Stomach smooth muscle (tissue), 2 donors: ENCODE measurements around the gene VAV2.
"Not testable (repeated sequence)": the region's sequence is repeated elsewhere in the genome, so short reads cannot be mapped to it uniquely, and the experiment has no call there.

ENCODE experiments used
- H3K27ac ChIP-seq: one replicate; pipeline ENCODE4 v1.7.0; 2013; ENCODE audit warnings: mild to moderate bottlenecking, low read length, inconsistent platforms
- H3K27me3 ChIP-seq, 2 donors: one replicate each; pipeline ENCODE4 v1.7.0; 2013; ENCODE audit warnings: low read length in 2 of 2; ENCODE audit not compliant: insufficient read depth in 2 of 2, control insufficient read depth in 1 of 2
- H3K36me3 ChIP-seq, 2 donors: one replicate each; pipeline ENCODE4 v1.7.0; 2013; ENCODE audit warnings: low read length in 2 of 2; ENCODE audit not compliant: control insufficient read depth in 2 of 2, insufficient read depth in 2 of 2
- H3K4me1 ChIP-seq: one replicate; pipeline ENCODE4 v1.7.0; 2013; ENCODE audit warnings: low read length; ENCODE audit not compliant: control insufficient read depth, insufficient read depth
- H3K4me3 ChIP-seq, 2 donors: one replicate each; pipeline ENCODE4 v1.7.0; 2013; ENCODE audit warnings: low read length in 2 of 2
- H3K9ac ChIP-seq, 2 donors: one replicate each; pipeline ENCODE4 v1.7.0; 2013; ENCODE audit warnings: low read length in 2 of 2, mild to moderate bottlenecking in 1 of 2
- H3K9me3 ChIP-seq, 2 donors: one replicate each; pipeline ENCODE4 v1.7.0; 2013; ENCODE audit warnings: low read length in 2 of 2; ENCODE audit not compliant: control insufficient read depth in 2 of 2
- donor health status: healthy.
- donor health status: Pancreatic carcinoma.

VAV2 gene

GRCh38 chr9:133930682-133931485 lies 61.2 kb downstream of the VAV2 start:
- Histone ChIP-seq H3K4me3 (no peak overlapping the region), H3K36me3 (no peaks in the 10 kb centered on the region), H3K27ac (no peak overlapping the region), H3K27me3 (no peaks in the 10 kb centered on the region), H3K9me3 (no peaks in the 10 kb centered on the region), H3K4me1 (peaks cover 10% of the 10 kb centered on the region), H3K9ac (no peak overlapping the region)

- no peaks in the 10 kb centered on the region for H3K27me3 ChIP-seq
- no peak overlapping the region for H3K27ac ChIP-seq
- no peaks in the 10 kb centered on the region for H3K9me3 ChIP-seq
- no peaks in the 10 kb centered on the region for H3K36me3 ChIP-seq
- H3K4me1 ChIP-seq: peaks cover 2% of the 10 kb centered on the region
- no peak overlapping the region for H3K9ac ChIP-seq
- H3K4me3 ChIP-seq: no peak overlapping the region
Observed at GRCh38 chr9:133930046-133930681, 62.0 kb downstream of the VAV2 start.

GRCh38 chr9:133929599-133929998 lies 62.5 kb downstream of the VAV2 start:
- no peak overlapping the region for H3K9ac ChIP-seq
- no peaks in the 10 kb centered on the region for H3K36me3 ChIP-seq
- H3K27ac ChIP-seq: no peak overlapping the region
- no peaks in the 10 kb centered on the region for H3K4me1 ChIP-seq
- H3K27me3 ChIP-seq: no peaks in the 10 kb centered on the region
- H3K9me3 ChIP-seq: no peaks in the 10 kb centered on the region
- H3K4me3 ChIP-seq: no peak overlapping the region

- Histone ChIP-seq H3K27ac (no peak overlapping the region), H3K9ac (no peak overlapping the region), H3K27me3 (no peaks in the 10 kb centered on the region), H3K4me1 (no peaks in the 10 kb centered on the region), H3K4me3 (no peak overlapping the region), H3K36me3 (no peaks in the 10 kb centered on the region), H3K9me3 (no peaks in the 10 kb centered on the region)
Observed at GRCh38 chr9:133928248-133928764, 63.8 kb downstream of the VAV2 start.

GRCh38 chr9:133927041-133927440 lies 65.1 kb downstream of the VAV2 start:
- Histone ChIP-seq H3K27ac (no peak overlapping the region), H3K36me3 (no peaks in the 10 kb centered on the region), H3K4me1 (no peaks in the 10 kb centered on the region), H3K9ac (no peak overlapping the region), H3K27me3 (no peaks in the 10 kb centered on the region), H3K9me3 (no peaks in the 10 kb centered on the region), H3K4me3 (no peak overlapping the region)

GRCh38 chr9:133926165-133926856 lies 65.8 kb downstream of the VAV2 start:
- Histone ChIP-seq H3K36me3 (no peaks in the 10 kb centered on the region), H3K4me3 (no peak overlapping the region), H3K9ac (no peak overlapping the region), H3K27me3 (no peaks in the 10 kb centered on the region), H3K9me3 (no peaks in the 10 kb centered on the region), H3K4me1 (no peaks in the 10 kb centered on the region), H3K27ac (no peak overlapping the region)

- Histone ChIP-seq H3K4me1 (no peaks in the 10 kb centered on the region), H3K9me3 (no peaks in the 10 kb centered on the region), H3K27ac (no peak overlapping the region), H3K27me3 (no peaks in the 10 kb centered on the region), H3K4me3 (no peak overlapping the region), H3K36me3 (no peaks in the 10 kb centered on the region), H3K9ac (no peak overlapping the region)
Observed at GRCh38 chr9:133924453-133924852, 67.7 kb downstream of the VAV2 start.

GRCh38 chr9:133923608-133924007 lies 68.5 kb downstream of the VAV2 start:
- not testable (repeated sequence) for H3K4me3 ChIP-seq, H3K27ac ChIP-seq, H3K36me3 ChIP-seq, H3K27me3 ChIP-seq, H3K9ac ChIP-seq, H3K4me1 ChIP-seq, H3K9me3 ChIP-seq

- H3K36me3 ChIP-seq: no peaks in the 10 kb centered on the region
- no peak overlapping the region for H3K4me3 ChIP-seq
- no peaks in the 10 kb centered on the region for H3K9me3 ChIP-seq
- H3K4me1 ChIP-seq: peaks cover 7% of the 10 kb centered on the region
- H3K9ac ChIP-seq: no peak overlapping the region
- no peaks in the 10 kb centered on the region for H3K27me3 ChIP-seq
- no peak overlapping the region for H3K27ac ChIP-seq
Observed at GRCh38 chr9:133921866-133922265, 70.3 kb downstream of the VAV2 start.

- H3K27me3 ChIP-seq: no peaks in the 10 kb centered on the region
- no peaks in the 10 kb centered on the region for H3K9me3 ChIP-seq
- no peak overlapping the region for H3K27ac ChIP-seq
- H3K9ac ChIP-seq: no peak overlapping the region
- H3K4me3 ChIP-seq: no peak overlapping the region
- H3K36me3 ChIP-seq: no peaks in the 10 kb centered on the region
- peaks cover 7% of the 10 kb centered on the region for H3K4me1 ChIP-seq
Observed at GRCh38 chr9:133920471-133920870, 71.7 kb downstream of the VAV2 start.
